Esophagus squamous epithelium (tissue), 4 donors: ENCODE results near the gene NARS2.

Experiments
- CTCF ChIP-seq, 6 experiments: fragments of 450-650 bp in 4 of 6; fragments of 200-600 bp in 2 of 6; sonication (generic) in 2 of 6; IDR thresholded peaks; one replicate each; pipeline ENCODE4 v1.5.1; 2016 to 2019; ENCODE audit warnings: antibody characterized with exemption in 6 of 6, mild to moderate bottlenecking in 4 of 6, moderate library complexity in 4 of 6
- POLR2A ChIP-seq, 4 donors: fragments of 450-650 bp; IDR thresholded peaks; one replicate each; pipeline ENCODE4 v1.6.1; 2017; ENCODE audit warnings: antibody characterized with exemption in 4 of 4, mild to moderate bottlenecking in 4 of 4, moderate library complexity in 3 of 4

DNA sequence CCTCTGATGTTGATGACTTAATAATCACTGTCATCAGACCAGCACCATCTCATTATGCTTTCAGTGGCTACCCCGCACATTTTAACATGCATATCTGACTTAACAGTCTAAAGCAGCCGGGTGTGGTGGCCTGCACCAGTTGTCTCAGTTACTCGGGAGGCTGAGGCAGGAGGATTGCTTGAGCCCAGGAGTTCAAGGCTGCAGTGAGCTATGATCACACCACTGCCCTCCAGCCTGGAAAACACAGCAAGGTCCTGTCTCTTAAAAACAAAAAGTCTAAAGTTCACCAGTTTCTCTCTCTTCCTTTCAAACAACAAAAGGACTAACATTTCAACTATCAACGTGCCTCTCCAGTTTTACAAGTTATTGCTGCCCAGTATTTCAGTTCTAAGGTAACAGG, 101.8 kb downstream of the NARS2 start:
- TF ChIP-seq POLR2A (IDR thresholded peaks at IDR 0.05) (no peak), CTCF (IDR thresholded peaks at IDR 0.05) (no peak)
